Neural crest cell (in vitro differentiated cells): ENCODE results near the gene ARR3. TPM values are rescaled to one million over a fixed set of nuclear protein-coding genes. Genes with fewer than 3 reads are reported as not detected.

Experiments
- DNase-seq: peaks from one replicate; pipeline ENCODE4 v3.0.0; 2021; ENCODE audit warnings: low read depth, mixed read lengths, low spot score
- H3K27ac Mint-ChIP-seq: one replicate; pipeline ENCODE4 v1.8.0; 2021; ENCODE audit warnings: mild to moderate bottlenecking, mixed read lengths; ENCODE audit not compliant: unreplicated experiment
- H3K27me3 Mint-ChIP-seq: 2 replicates; pipeline ENCODE4 v1.8.0; 2021; ENCODE audit warnings: low read depth, mild to moderate bottlenecking, mixed read lengths
- H3K36me3 Mint-ChIP-seq: 2 replicates; pipeline ENCODE4 v1.8.0; 2021; ENCODE audit warnings: low read depth, mild to moderate bottlenecking, mixed read lengths
- H3K4me1 Mint-ChIP-seq: 2 replicates; pipeline ENCODE4 v1.8.0; 2021; ENCODE audit warnings: mixed read lengths
- H3K4me3 Mint-ChIP-seq: one replicate; pipeline ENCODE4 v1.8.0; 2021; ENCODE audit warnings: mild to moderate bottlenecking, mixed read lengths
- H3K9me3 Mint-ChIP-seq: 2 replicates; pipeline ENCODE4 v1.8.0; 2021; ENCODE audit warnings: mixed read lengths
- CTCF ChIP-seq: fragments of 200-600 bp; sonication (generic); conservative IDR thresholded peaks from 2 replicates; pipeline ENCODE4 v1.5.0; 2021; ENCODE audit warnings: antibody characterized with exemption, mild to moderate bottlenecking
- total RNA-seq: library from RNA; stranded (reverse); gene quantifications from 2 replicates; pipeline ENCODE4 v1.2.1, GENCODE V29; 2021

The ARR3 gene
- total RNA-seq, 1 donor from 2014 or later = not detected

GRCh38 chrX:70252491-70252890 lies 15.6 kb upstream of the ARR3 start:
- no peaks in the 10 kb centered on the region for H3K27me3 Mint-ChIP-seq
- TF ChIP-seq CTCF = no peak
- H3K4me3 Mint-ChIP-seq = no peak overlapping the region
- peaks cover 8% of the 10 kb centered on the region for H3K4me1 Mint-ChIP-seq
- no peak overlapping the region for H3K27ac Mint-ChIP-seq
- no peak for DNase-seq
- peaks cover 11% of the 10 kb centered on the region for H3K9me3 Mint-ChIP-seq
- H3K36me3 Mint-ChIP-seq = peaks cover 10% of the 10 kb centered on the region

GRCh38 chrX:70253377-70254062 lies 14.6 kb upstream of the ARR3 start:
- DNase-seq = no peak
- Mint-ChIP-seq H3K9me3 (peaks cover 9% of the 10 kb centered on the region), H3K4me1 (peaks cover 8% of the 10 kb centered on the region), H3K36me3 (peaks cover 10% of the 10 kb centered on the region), H3K27ac (no peak overlapping the region), H3K4me3 (no peak overlapping the region), H3K27me3 (no peaks in the 10 kb centered on the region)
- TF ChIP-seq CTCF = no peak

- Mint-ChIP-seq H3K36me3 (peaks cover 10% of the 10 kb centered on the region), H3K9me3 (peaks cover 9% of the 10 kb centered on the region), H3K4me1 (peaks cover 8% of the 10 kb centered on the region), H3K4me3 (no peak overlapping the region), H3K27me3 (no peaks in the 10 kb centered on the region), H3K27ac (no peak overlapping the region)
- TF ChIP-seq CTCF = no peak
- no peak for DNase-seq
Measured at GRCh38 chrX:70254063-70254400, 14.1 kb upstream of the ARR3 start.

- no peak for TF ChIP-seq CTCF
- Mint-ChIP-seq H3K36me3 (peaks cover 10% of the 10 kb centered on the region), H3K9me3 (peaks cover 9% of the 10 kb centered on the region), H3K27ac (no peak overlapping the region), H3K4me1 (peaks cover 8% of the 10 kb centered on the region), H3K4me3 (no peak overlapping the region), H3K27me3 (no peaks in the 10 kb centered on the region)
- no peak for DNase-seq
Measured at GRCh38 chrX:70254909-70255308, 13.2 kb upstream of the ARR3 start.

GRCh38 chrX:70255452-70255851 lies 12.7 kb upstream of the ARR3 start:
- H3K4me3 Mint-ChIP-seq = no peak overlapping the region
- H3K27ac Mint-ChIP-seq = no peak overlapping the region
- no peak for TF ChIP-seq CTCF
- DNase-seq = no peak
- peaks cover 9% of the 10 kb centered on the region for H3K9me3 Mint-ChIP-seq
- peaks cover 10% of the 10 kb centered on the region for H3K36me3 Mint-ChIP-seq
- peaks cover 8% of the 10 kb centered on the region for H3K4me1 Mint-ChIP-seq
- no peaks in the 10 kb centered on the region for H3K27me3 Mint-ChIP-seq
